Measurements from ENCODE around the gene DLX3. TPM values are rescaled to one million over a fixed set of nuclear protein-coding genes. Genes with fewer than 3 reads are reported as not detected.

The DLX3 gene
- total RNA-seq, 1 experiment from 2014 or later, result 0.18 TPM

GRCh38 chr17:49944273-49944870, 50.7 kb downstream of the DLX3 start:
- H3K9me3 ChIP-seq (ENCODE audit: low read length), result no peaks in the 10 kb centered on the region
- ATAC-seq, result no peak
- H3K9ac ChIP-seq (ENCODE audit: low read length), result no peak overlapping the region
- no peak overlapping the region for H3K27ac ChIP-seq (ENCODE audit: low read length)
- BruUV-seq (replicated peaks), result no TSS peak
- ChIA-PET POLR2A (ENCODE audit: unreplicated experiment) (no interaction called here), CTCF (no interaction called here)
- H3K4me1 ChIP-seq (ENCODE audit: insufficient read depth, low read length), result no peaks in the 10 kb centered on the region
- H3K27me3 ChIP-seq (ENCODE audit: low read length), result peaks cover 27% of the 10 kb centered on the region
- TF ChIP-seq EZH2phosphoT487 (IDR thresholded peaks at IDR 0.05; ENCODE audit: borderline replicate concordance, low read length), result no peak
- TF ChIP-seq EZH2 (IDR thresholded peaks at IDR 0.05; ENCODE audit: low read length, unreplicated experiment), result no peak
- TF ChIP-seq CTCF (conservative IDR thresholded peaks at IDR 0.05; ENCODE audit: low read depth, low read length), result no peak
- no peak overlapping the region for H2AFZ ChIP-seq (ENCODE audit: low read length)
- H3K9me2 ChIP-seq (replicated peaks; ENCODE audit: low read length), result no peaks in the 10 kb centered on the region
- H3F3A ChIP-seq (ENCODE audit: low read length, unreplicated experiment), result no peaks in the 10 kb centered on the region
- DNase-seq, result no peak
- intact Hi-C loops (cut with micrococcal nuclease), result no loop called here
- no peak overlapping the region for H3K4me3 ChIP-seq (ENCODE audit: low read length)
- H4K20me1 ChIP-seq (ENCODE audit: low read length), result no peaks in the 10 kb centered on the region
- no peaks in the 10 kb centered on the region for H3K79me2 ChIP-seq (ENCODE audit: low read length)
- H3K36me3 ChIP-seq (ENCODE audit: low read depth, low read length), result no peaks in the 10 kb centered on the region
- H3K4me2 ChIP-seq (ENCODE audit: low read length), result no peak overlapping the region

GRCh38 chr17:49942947-49943346, 52.1 kb downstream of the DLX3 start:
- TF ChIP-seq EZH2 (IDR thresholded peaks at IDR 0.05; ENCODE audit: low read length, unreplicated experiment) (no peak), CTCF (conservative IDR thresholded peaks at IDR 0.05; ENCODE audit: low read depth, low read length) (no peak), EZH2phosphoT487 (IDR thresholded peaks at IDR 0.05; ENCODE audit: borderline replicate concordance, low read length) (no peak)
- H3K4me2 ChIP-seq (ENCODE audit: low read length), result no peak overlapping the region
- H3K27me3 ChIP-seq (ENCODE audit: low read length), result peaks cover 35% of the 10 kb centered on the region
- ChIA-PET POLR2A (ENCODE audit: unreplicated experiment) (no interaction called here), CTCF (interaction anchor here (0.6 kb wide), 1 partner anchor 43 kb away, joined by 4 read pairs; no protein-coding TSS in a partner anchor)
- H3K36me3 ChIP-seq (ENCODE audit: low read depth, low read length), result no peaks in the 10 kb centered on the region
- H3K4me3 ChIP-seq (ENCODE audit: low read length), result no peak overlapping the region
- H3K79me2 ChIP-seq (ENCODE audit: low read length), result no peaks in the 10 kb centered on the region
- no peak overlapping the region for H3K9ac ChIP-seq (ENCODE audit: low read length)
- no peak for ATAC-seq
- H3K9me3 ChIP-seq (ENCODE audit: low read length), result no peaks in the 10 kb centered on the region
- no peak overlapping the region for H2AFZ ChIP-seq (ENCODE audit: low read length)
- no peaks in the 10 kb centered on the region for H3K4me1 ChIP-seq (ENCODE audit: insufficient read depth, low read length)
- H3K9me2 ChIP-seq (replicated peaks; ENCODE audit: low read length), result no peaks in the 10 kb centered on the region
- intact Hi-C loops (cut with micrococcal nuclease), result no loop called here
- no peaks in the 10 kb centered on the region for H3F3A ChIP-seq (ENCODE audit: low read length, unreplicated experiment)
- BruUV-seq (replicated peaks), result no TSS peak
- no peak overlapping the region for H3K27ac ChIP-seq (ENCODE audit: low read length)
- H4K20me1 ChIP-seq (ENCODE audit: low read length), result no peaks in the 10 kb centered on the region
- DNase-seq, result no peak

- no peak overlapping the region for H2AFZ ChIP-seq (ENCODE audit: low read length)
- intact Hi-C loops (cut with micrococcal nuclease), result no loop called here
- no peaks in the 10 kb centered on the region for H3K36me3 ChIP-seq (ENCODE audit: low read depth, low read length)
- H3K27ac ChIP-seq (ENCODE audit: low read length), result no peak overlapping the region
- no peaks in the 10 kb centered on the region for H3F3A ChIP-seq (ENCODE audit: low read length, unreplicated experiment)
- H3K4me1 ChIP-seq (ENCODE audit: insufficient read depth, low read length), result no peaks in the 10 kb centered on the region
- ATAC-seq (no peak), DNase-seq (no peak)
- H3K9me3 ChIP-seq (ENCODE audit: low read length), result no peaks in the 10 kb centered on the region
- no peak overlapping the region for H3K9ac ChIP-seq (ENCODE audit: low read length)
- H4K20me1 ChIP-seq (ENCODE audit: low read length), result no peaks in the 10 kb centered on the region
- BruUV-seq (replicated peaks), result no TSS peak
- no peaks in the 10 kb centered on the region for H3K79me2 ChIP-seq (ENCODE audit: low read length)
- no peak overlapping the region for H3K4me2 ChIP-seq (ENCODE audit: low read length)
- no peaks in the 10 kb centered on the region for H3K9me2 ChIP-seq (replicated peaks; ENCODE audit: low read length)
- ChIA-PET CTCF (no interaction called here), POLR2A (ENCODE audit: unreplicated experiment) (no interaction called here)
- H3K4me3 ChIP-seq (ENCODE audit: low read length), result no peak overlapping the region
- H3K27me3 ChIP-seq (ENCODE audit: low read length), result peaks cover 36% of the 10 kb centered on the region
- TF ChIP-seq EZH2phosphoT487 (IDR thresholded peaks at IDR 0.05; ENCODE audit: borderline replicate concordance, low read length) (no peak), EZH2 (IDR thresholded peaks at IDR 0.05; ENCODE audit: low read length, unreplicated experiment) (no peak), CTCF (conservative IDR thresholded peaks at IDR 0.05; ENCODE audit: low read depth, low read length) (no peak)
Observed at GRCh38 chr17:49941427-49941826, 53.6 kb downstream of the DLX3 start.
